22Rv1 (cell line): ENCODE data around the gene NCK2.

Experiments used
- ZFX ChIP-seq: fragments of 450-650 bp; IDR thresholded peaks from 2 replicates; pipeline ENCODE4 v1.6.1; 2017; ENCODE audit warnings: antibody characterized with exemption, borderline replicate concordance
- TF ChIP-seq, protein P1 (sequence below): fragments of 450-650 bp; IDR thresholded peaks from 2 replicates; pipeline ENCODE4 v1.5.1; 2017; ENCODE audit warnings: mild to moderate bottlenecking

DNA sequence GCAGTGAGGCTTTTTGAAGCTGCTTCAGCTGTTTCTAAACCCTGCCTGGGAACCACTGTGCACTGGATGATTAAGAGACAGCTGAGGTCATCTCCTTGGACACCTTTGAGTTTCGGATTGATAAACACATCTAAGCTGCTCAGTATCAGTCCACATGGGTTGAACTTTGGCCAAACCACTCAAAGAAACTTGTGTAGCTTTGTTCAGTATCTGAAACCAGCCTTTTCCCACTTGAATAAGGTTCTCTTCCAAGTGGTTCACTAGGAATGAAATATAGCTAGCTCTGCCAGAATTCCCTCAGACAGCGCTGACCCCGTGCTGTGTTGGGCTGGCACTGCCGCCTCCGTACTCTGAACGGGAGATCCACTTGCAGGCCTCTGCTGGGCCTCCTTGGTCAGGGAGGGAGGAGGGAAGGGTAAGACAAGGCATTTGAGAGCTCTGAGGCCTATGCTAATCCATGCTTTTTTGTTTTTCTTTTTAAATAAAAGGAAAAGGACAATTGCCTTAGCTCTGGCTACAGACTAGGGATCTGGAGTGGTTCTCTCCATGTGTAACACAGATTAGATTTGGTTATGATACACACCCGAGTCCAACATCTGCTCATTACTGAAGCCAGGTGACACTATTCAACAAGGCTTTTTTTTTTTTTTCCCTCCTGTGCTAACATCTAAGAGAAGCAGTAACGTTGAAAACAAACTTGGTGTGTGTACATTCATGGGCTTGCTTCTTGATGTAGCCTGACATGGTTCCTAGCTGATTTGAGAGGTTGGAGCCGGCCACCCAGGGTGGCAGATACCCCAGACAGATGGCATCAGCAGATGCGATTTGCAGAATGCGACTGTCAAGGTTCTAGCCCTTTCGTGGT lies 67.7 kb downstream of the NCK2 start:
- TF ChIP-seq, protein P1, sequence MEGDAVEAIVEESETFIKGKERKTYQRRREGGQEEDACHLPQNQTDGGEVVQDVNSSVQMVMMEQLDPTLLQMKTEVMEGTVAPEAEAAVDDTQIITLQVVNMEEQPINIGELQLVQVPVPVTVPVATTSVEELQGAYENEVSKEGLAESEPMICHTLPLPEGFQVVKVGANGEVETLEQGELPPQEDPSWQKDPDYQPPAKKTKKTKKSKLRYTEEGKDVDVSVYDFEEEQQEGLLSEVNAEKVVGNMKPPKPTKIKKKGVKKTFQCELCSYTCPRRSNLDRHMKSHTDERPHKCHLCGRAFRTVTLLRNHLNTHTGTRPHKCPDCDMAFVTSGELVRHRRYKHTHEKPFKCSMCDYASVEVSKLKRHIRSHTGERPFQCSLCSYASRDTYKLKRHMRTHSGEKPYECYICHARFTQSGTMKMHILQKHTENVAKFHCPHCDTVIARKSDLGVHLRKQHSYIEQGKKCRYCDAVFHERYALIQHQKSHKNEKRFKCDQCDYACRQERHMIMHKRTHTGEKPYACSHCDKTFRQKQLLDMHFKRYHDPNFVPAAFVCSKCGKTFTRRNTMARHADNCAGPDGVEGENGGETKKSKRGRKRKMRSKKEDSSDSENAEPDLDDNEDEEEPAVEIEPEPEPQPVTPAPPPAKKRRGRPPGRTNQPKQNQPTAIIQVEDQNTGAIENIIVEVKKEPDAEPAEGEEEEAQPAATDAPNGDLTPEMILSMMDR: no peak
- TF ChIP-seq ZFX: no peak
